Spinal cord (tissue), 10 donors: Measurements from ENCODE around the gene DOHH. TPM values are rescaled to one million over a fixed set of nuclear protein-coding genes. Genes with fewer than 3 reads are reported as not detected.
"Not testable (repeated sequence)": the region's sequence is repeated elsewhere in the genome, so short reads cannot be mapped to it uniquely, and the experiment has no call there.

Experiments used
- DNase-seq, 6 donors: peaks; one replicate each; pipeline versions ENCODE4 v3.0.0 to v3.0.0-alpha.2; 2013 to 2015; ENCODE audit warnings: low spot score in 6 of 6, low read depth in 4 of 6
- H3K27ac ChIP-seq: one replicate; pipeline ENCODE4 v1.5.1; 2013; ENCODE audit warnings: low read depth, low read length, control low read depth
- H3K27me3 ChIP-seq: one replicate; pipeline ENCODE4 v1.6.1; 2013; ENCODE audit warnings: low read length; ENCODE audit not compliant: control insufficient read depth, insufficient read depth
- H3K36me3 ChIP-seq: one replicate; pipeline ENCODE4 v1.6.1; 2013; ENCODE audit warnings: low read length; ENCODE audit not compliant: control insufficient read depth, insufficient read depth
- H3K4me1 ChIP-seq: one replicate; pipeline ENCODE4 v1.6.1; 2013; ENCODE audit warnings: low read length; ENCODE audit not compliant: control insufficient read depth, insufficient read depth
- H3K4me3 ChIP-seq: one replicate; pipeline ENCODE4 v1.5.1; 2013; ENCODE audit warnings: low read depth, low read length, control low read depth
- H3K9me3 ChIP-seq: one replicate; pipeline ENCODE4 v1.6.1; 2013; ENCODE audit warnings: low read length; ENCODE audit not compliant: control insufficient read depth, insufficient read depth
- WGBS: methylation state at CpG from one replicate; pipeline ENCODE4 v1.1.5; 2013; ENCODE audit warnings: missing lambda C conversion rate; ENCODE audit not compliant: insufficient coverage; 5-methylcytosine and 5-hydroxymethylcytosine counted together
- polyA plus RNA-seq, 2 donors: library from polyadenylated mRNA; unstranded; fragments of 120-200 nt; gene quantifications; one replicate each; pipeline ENCODE4 v1.2.1, GENCODE V29; 2013; ENCODE audit not compliant: insufficient read length in 2 of 2
- total RNA-seq, 2 donors: library from RNA; depleted of rRNA in 1 of 2; stranded (reverse); fragments of 120-200 nt in 1 of 2; fragments of >200 nt in 1 of 2; gene quantifications; one replicate each; pipeline versions ENCODE4 v1.2.3 to v1.2.4, GENCODE V29; 2013 to 2014
- donor health status: healthy.

The DOHH gene
- total and polyA plus RNA-seq, 4 donors: 7.1 to 23.0 (median 14.7) TPM

GRCh38 chr19:3513229-3514140 is 13.0 kb upstream of the DOHH start:
- WGBS: 82% methylated on average over 23 of the region's 23 CpGs
- H3K36me3 ChIP-seq: peaks cover 83% of the 10 kb centered on the region
- H3K9me3 ChIP-seq: no peaks in the 10 kb centered on the region
- H3K4me1 ChIP-seq: peaks cover 65% of the 10 kb centered on the region
- H3K27me3 ChIP-seq: no peaks in the 10 kb centered on the region
- no peak overlapping the region for H3K27ac ChIP-seq
- no peak overlapping the region for H3K4me3 ChIP-seq
- no peak for DNase-seq

- peaks cover 85% of the 10 kb centered on the region for H3K36me3 ChIP-seq
- no peak overlapping the region for H3K27ac ChIP-seq
- H3K27me3 ChIP-seq: no peaks in the 10 kb centered on the region
- peak in 1 of 6 donors; percentile 53 for DNase-seq
- H3K9me3 ChIP-seq: no peaks in the 10 kb centered on the region
- no peak overlapping the region for H3K4me3 ChIP-seq
- WGBS: 80% methylated on average over 8 of the region's 17 CpGs
- H3K4me1 ChIP-seq: peaks cover 72% of the 10 kb centered on the region
Measured at GRCh38 chr19:3512562-3513228, 12.2 kb upstream of the DOHH start.

GRCh38 chr19:3511506-3512251 is 11.2 kb upstream of the DOHH start:
- Histone ChIP-seq H3K27me3 (no peaks in the 10 kb centered on the region), H3K36me3 (peaks cover 80% of the 10 kb centered on the region), H3K4me3 (no peak overlapping the region), H3K9me3 (no peaks in the 10 kb centered on the region), H3K27ac (no peak overlapping the region), H3K4me1 (peaks cover 76% of the 10 kb centered on the region)
- DNase-seq: no peak
- 87% methylated on average over 22 of the region's 26 CpGs for WGBS

GRCh38 chr19:3510727-3511126 is 10.3 kb upstream of the DOHH start:
- H3K9me3 ChIP-seq: no peaks in the 10 kb centered on the region
- peaks cover 70% of the 10 kb centered on the region for H3K4me1 ChIP-seq
- H3K4me3 ChIP-seq: no peak overlapping the region
- H3K27ac ChIP-seq: no peak overlapping the region
- 84% methylated on average over 21 of the region's 22 CpGs for WGBS
- H3K27me3 ChIP-seq: no peaks in the 10 kb centered on the region
- no peak for DNase-seq
- H3K36me3 ChIP-seq: peaks cover 75% of the 10 kb centered on the region

GRCh38 chr19:3509566-3509989 is 9.1 kb upstream of the DOHH start:
- no peaks in the 10 kb centered on the region for H3K27me3 ChIP-seq
- no peak overlapping the region for H3K4me3 ChIP-seq
- 93% methylated on average over 15 of the region's 15 CpGs for WGBS
- no peak overlapping the region for H3K27ac ChIP-seq
- H3K36me3 ChIP-seq: peaks cover 68% of the 10 kb centered on the region
- peaks cover 71% of the 10 kb centered on the region for H3K4me1 ChIP-seq
- DNase-seq: no peak
- H3K9me3 ChIP-seq: no peaks in the 10 kb centered on the region

- Histone ChIP-seq H3K36me3 (peaks cover 61% of the 10 kb centered on the region), H3K27me3 (no peaks in the 10 kb centered on the region), H3K4me1 (peaks cover 71% of the 10 kb centered on the region), H3K4me3 (no peak overlapping the region), H3K27ac (no peak overlapping the region), H3K9me3 (no peaks in the 10 kb centered on the region)
- no peak for DNase-seq
- WGBS: 90% methylated on average over 22 of the region's 23 CpGs
Measured at GRCh38 chr19:3508771-3509535, 8.5 kb upstream of the DOHH start.

GRCh38 chr19:3508121-3508661 is 7.7 kb upstream of the DOHH start:
- H3K9me3 ChIP-seq, DNase-seq, H3K27me3 ChIP-seq, H3K4me3 ChIP-seq, H3K27ac ChIP-seq: not testable (repeated sequence)
- H3K36me3 ChIP-seq: peaks cover 54% of the 10 kb centered on the region
- 95% methylated on average over 5 of the region's 18 CpGs for WGBS
- peaks cover 66% of the 10 kb centered on the region for H3K4me1 ChIP-seq

GRCh38 chr19:3507371-3508120 is 7.1 kb upstream of the DOHH start:
- H3K27me3 ChIP-seq: no peaks in the 10 kb centered on the region
- H3K9me3 ChIP-seq: no peaks in the 10 kb centered on the region
- H3K4me1 ChIP-seq: peaks cover 59% of the 10 kb centered on the region
- peak overlapping the region; percentile 4 for H3K27ac ChIP-seq
- 15% methylated on average over 23 of the region's 31 CpGs for WGBS
- DNase-seq: peak in 2 of 6 donors; percentile 31 to 39
- H3K36me3 ChIP-seq: peaks cover 48% of the 10 kb centered on the region
- peak overlapping the region; percentile 86 for H3K4me3 ChIP-seq
